ENCODE data around the gene CD84.
"Not testable (repeated sequence)": the region's sequence is repeated elsewhere in the genome, so short reads cannot be mapped to it uniquely, and the experiment has no call there.

CD84 gene

DNA sequence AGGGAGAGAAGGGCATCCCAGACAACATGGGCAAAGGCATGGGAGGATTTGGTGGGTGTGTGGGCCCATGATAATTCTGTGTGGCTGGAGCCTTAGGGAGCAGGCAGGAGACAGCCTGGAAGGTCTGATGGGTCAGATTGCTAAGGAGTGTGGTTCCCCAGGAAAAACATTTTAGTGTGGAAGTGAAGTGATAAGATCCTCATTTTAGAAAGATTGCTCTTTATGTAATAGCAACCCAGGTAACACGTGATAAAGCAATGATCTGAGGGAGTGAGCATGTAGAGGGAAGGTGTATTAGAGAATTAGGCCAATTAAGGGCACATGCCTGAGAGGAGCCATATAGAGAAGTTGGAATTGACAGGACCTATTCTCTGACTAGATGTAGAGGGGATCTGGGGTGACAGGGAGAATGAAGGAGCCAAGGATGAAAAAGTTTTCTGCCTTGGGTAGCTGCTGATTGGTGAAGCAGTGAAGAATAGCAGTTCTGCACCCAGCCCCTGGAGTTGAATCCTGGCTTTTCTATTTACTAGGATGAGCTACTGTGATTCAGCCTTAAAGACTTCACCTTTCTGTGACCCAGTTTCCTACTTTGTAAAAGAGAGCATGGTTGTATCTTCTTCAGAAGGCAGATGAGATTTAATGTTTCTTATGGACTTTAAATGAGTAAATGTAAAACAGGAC, 37.5 kb downstream of the CD84 start:
- DNase-seq (ENCODE audit: low read depth) = no peak

DNA sequence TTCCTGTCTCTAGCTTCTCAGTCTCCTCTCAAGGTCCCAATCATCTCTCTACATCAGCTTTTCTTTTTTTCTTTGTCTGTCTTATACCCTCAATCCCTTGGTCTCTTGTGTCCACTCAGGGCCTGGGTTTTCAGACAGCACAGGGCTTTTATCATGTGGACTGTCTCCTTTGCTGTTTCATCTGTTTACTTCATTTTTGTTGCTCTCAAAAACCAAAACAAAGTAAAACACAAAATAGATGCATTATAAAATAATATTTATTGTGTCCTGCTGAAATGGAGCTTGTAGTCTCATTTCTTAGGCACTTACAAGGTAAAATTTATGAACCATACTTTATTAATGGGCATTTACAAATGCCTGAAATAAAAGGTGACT, 38.5 kb downstream of the CD84 start:
- DNase-seq (ENCODE audit: low read depth) = no peak

DNA sequence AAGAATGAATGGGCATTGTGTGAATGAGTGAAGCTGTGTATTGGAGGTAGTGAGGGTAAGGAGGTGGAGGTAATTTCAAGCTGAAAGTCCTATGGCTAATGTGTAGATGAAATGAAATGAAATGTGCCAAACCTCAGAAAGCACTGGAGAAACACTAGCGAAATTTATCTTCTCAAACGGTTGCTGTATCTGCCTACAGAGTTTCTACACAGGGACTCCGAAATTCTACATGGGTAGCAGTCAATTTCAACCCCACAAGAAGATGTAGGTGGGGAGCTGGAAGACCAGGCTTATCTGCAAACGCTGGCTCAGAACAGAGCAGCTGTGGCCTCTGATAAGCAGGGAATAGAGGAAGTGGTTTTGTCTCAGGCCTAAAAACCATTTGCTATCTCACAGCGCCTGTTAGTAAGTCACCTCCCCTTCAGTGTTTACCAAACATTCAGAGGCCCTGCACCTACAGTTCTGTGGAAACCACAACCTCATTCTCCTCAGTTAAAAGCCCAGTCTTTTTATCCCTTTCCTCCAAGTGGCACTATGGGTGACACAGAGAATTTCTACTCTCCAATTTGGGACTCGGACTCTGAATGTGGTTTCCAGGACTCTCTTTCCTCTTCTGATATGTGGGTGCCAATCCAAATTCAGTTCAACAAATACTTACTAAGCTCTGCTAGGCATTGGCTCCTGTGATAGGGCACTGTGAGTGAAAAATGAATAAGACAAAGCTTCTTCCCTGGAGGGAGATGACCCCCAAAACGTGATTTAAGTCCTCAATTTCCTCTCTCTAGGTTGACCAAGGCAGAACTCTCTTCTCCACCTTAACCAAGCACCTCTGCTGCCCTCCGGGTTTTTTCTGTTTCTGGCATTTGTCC, 39.1 kb downstream of the CD84 start:
- DNase-seq (ENCODE audit: low read depth) = peak; percentile 44

DNA sequence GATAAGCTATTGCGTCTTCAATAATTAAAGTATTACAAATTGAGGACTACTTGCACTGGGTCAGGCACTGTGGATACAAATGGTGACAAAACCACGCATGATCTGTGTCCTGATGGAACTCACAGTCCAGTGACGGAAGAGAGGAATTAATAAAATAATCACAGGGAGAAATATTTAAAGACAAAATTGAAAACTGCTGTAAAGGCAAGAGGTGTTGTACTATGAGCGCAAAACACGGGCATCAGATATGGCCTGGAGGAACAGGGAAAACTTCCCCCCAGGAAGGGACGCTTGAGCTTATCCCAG, 39.7 kb downstream of the CD84 start:
- DNase-seq (ENCODE audit: low read depth) = no peak

DNA sequence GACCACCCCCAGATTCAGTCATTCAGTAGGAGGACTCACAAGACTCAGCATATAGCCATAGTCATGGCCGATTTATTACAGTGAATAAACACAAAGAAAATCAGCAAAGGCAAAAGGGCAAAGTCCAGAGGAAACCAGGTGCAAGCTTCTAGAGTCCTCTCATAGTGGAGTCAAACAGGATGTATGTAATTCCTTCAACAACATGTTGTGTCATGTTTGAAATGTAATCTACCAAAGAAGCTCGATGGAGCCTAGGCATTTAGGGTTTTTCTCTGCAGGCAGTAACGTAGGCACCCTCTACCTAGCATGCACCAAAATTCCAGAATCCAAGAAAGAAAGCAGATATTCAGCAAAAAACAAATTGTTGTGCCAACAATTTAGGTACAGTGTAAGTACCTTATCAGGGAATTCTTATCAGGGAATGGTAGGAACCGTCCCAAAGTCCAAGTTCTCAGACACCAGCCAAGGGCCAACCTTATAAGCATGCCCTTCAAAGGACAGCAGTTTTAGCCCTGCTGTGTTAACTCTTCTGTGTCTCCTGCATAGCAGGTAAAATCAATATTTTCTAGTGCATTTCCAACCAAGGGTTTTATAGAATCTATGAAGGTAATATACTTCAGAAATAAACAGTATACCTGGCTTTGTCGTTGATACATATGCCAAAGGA, 40.2 kb downstream of the CD84 start:
- no peak for DNase-seq (ENCODE audit: low read depth)

DNA sequence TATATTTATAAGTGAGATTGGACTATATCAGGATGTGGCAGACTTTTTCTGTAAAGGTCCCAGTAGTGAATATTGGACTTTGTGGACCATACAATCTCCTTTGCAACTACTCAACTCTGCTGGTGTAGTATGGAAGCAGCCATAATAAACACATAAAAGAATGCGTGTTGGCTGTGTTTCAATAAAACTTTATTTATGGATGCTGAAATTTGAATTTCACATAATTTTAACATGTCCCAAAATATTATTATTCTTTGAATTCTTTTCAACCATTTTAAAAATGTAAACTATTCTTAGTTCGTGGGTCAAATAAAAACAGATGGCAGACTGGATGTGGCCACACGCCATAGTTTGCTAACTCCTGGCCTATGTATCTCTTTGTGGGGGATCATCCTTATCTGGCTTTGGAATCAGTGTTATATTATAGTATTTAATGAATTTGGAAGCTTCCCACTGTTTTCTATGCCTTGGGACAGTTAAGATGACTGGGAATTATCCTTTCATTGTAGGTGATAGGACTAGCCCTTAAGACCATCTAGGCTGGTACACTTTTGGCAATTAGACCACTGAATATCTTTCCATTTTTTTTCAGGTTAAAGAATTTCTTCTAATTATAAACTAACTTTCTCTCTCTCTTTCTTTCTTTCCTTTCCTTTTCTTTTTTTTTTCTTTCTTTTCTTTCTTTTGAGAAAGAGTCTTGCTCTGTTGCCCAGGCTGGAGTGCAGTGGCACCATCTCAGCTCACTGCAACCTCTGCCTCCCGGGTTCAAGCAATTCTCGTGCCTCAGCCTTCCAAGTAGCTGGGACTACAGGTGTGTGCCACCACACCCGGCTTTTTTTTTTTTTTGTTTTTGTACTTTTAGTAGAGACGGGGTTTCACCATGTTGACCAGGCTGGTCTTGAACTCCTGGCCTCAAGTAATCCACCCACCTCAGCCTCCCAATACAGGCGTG, 41.3 kb downstream of the CD84 start:
- no peak for DNase-seq (ENCODE audit: low read depth)

DNA sequence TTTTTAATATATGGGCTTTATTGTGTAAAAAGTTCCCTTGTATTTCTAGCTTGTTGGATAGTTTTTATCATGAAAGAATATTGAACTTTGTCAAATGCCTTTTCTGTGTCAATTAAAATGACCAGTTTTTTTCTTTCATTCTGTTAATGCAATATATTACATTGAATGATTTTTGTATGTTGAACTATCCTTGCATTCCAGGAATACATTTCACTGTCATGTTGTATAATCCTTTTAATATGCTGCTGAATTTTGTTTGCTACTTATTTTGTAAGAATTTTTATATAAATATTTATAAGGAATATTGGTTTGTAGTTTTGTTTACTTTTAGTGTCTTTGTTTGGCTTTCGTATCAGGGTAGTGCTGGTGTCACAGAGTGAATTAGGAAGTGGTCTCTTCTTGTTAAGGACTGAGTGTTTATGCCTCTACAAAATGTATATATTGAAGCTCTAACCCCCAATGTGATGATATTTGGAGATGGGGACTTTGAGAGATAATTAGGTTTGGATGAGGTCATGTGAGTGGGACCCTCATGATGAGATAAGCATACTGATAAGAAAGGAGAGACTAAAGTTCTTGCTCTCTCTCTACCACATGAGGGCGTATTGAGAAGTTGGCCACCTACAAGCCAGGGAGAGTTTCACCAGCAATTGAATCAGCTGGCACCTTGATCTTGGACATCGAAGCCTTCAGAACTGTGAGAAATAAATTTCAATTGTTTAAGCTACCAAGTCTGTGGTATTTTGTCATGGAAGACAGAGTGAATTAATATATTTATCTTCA, 44.3 kb downstream of the CD84 start:
- DNase-seq (ENCODE audit: low read depth) = no peak

DNA sequence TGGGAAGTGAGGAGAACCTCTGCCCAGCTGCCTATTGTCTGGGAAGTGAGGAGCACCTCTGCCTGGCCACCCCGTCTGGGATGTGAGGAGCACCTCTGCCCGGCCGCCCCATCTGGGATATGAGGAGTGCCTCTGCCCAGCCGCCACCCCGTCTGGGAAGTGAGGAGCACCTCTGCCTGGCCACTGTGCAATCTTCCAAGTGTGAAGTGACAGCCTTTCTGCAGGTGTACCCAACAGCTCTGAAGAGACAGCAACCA, 46.8 kb downstream of the CD84 start:
- DNase-seq (ENCODE audit: low read depth) = not testable (repeated sequence)

DNA sequence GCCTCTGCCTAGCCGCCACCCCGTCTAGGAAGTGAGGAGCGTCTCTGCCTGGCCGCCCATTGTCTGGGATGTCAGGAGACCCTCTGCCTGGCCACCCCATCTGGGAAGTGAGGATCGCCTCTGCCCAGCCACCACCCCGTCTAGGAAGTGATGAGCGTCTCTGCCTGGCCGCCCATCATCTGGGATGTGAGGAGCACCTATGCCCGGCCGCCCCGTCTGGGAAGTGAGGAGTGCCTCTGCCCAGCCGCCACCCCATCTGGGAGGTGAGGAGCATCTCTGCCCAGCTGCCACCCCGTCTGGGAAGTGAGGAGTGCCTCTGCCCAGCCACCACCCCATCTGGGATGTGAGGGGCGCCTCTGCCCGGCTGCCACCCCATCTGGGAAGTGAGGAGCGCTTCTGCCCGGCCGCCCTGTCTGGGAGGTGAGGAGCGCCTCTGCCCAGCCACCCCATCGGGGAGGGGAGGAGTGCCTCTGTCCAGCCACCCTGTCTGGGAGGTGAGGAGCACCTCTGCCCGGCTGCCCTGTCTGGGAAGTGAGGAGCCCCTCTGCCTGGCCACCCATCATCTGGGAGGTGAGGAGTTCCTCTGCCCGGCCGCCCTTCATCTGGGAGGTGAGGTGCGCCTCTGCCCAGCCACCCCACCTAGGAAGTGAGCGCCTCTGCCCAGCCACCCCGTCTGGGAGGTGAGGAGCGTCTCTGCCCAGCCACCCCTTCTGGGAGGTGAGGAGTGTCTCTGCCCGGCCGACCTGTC, 47.3 kb downstream of the CD84 start:
- DNase-seq (ENCODE audit: low read depth) = not testable (repeated sequence)

DNA sequence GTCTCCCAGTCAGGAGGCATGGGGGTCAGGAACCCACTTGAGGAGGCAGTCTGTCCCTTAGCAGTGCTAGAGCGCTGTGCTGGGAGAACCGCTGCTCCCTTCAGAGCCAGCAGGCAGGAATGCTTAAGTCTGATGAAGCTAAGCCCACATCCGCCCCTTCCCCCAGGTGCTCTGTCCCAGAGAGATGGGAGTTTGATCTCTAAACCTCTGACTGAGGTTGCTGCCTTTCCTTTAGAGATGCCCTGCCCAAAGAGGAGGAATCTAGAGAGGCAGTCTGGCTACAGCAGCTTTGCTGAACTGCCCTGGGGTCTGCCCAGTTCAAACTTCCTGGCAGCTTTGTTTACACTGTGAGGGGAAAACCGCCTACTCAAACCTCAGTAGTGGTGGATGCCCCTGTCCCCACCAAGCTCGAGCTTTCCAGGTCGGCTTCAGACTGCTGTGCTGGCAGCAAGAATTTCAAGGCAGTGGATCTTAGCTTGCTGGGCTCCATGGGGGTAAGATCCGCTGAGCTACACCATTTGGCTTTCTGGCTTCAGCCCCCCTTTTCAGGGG, 49.8 kb downstream of the CD84 start:
- not testable (repeated sequence) for DNase-seq (ENCODE audit: low read depth)

DNA sequence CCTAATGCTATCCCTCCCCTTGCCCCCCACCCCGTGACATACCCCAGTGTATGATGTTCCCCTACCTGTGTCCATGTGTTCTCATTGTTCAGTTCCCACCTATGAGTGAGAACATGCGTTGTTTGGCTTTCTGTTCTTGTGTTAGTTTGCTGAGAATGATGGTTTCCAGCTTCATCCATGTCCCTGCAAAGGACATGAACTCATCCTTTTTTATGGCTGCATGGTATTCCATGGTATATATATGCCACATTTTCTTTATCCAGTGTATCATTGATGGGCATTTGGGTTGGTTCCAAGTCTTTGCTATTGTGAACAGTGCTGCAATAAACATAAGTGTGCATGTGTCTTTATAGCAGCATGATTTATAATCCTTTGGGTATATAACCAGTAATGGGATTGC, 55.5 kb downstream of the CD84 start:
- not testable (repeated sequence) for DNase-seq (ENCODE audit: low read depth)

DNA sequence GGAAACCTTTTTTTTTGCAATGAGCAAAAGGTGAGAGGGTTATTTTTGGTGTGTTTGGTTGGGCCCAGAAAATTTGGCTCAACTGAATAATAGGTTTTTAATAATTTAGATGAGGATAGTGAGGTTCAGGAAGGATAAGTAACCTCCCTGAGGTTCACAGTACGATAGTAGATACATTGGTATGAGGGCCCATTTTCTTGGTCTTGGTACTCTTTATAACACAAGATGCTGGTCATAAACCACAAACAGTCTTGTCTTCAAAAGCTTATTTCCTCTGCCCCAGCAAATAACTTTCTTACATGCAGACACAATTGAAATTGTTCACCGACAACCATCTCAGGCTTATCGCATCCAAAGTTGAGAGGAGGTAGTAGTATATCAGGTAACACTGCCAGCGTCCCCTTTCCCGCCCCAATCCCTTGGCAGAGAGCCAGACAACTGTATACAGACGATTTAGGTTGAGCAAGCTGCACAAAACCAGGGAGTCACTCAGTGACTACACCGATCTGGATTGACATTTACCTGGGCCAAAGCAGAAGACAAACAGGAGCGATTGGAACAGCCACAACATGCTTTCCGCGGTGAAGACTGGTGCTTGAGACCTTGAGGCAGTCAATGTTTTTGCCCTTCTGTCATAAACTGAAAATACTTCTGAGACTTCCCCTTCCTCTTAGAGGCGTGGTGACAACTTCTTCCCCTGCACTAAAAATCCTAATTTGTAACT, 56.5 kb downstream of the CD84 start, which contains the start of gene SLAMF6:
TSS of gene SLAMF6 (minus strand) at position 634 of the 724 bp plus-strand sequence. CDS start at position 571, 63 bp downstream.
- no peak for DNase-seq (ENCODE audit: low read depth)

DNA sequence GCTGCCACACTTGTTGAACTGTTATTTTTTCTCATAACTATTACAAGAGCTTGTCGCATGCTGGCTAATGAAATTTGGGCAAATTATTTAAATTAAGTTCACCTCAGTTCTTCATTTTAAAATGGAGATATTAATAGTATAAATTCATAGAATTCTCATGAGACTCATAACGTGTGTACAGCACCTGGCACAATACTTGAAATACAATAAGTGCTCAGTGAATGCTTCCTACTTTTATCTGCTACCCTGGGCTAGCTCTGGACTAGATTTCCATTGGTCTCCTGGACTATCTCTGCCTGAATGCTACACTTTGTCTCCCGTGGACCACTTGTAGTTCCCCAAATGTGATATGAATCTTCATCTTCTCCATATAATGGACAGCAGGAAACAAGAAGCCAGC, 57.2 kb downstream of the CD84 start:
- DNase-seq (ENCODE audit: low read depth) = no peak

DNA sequence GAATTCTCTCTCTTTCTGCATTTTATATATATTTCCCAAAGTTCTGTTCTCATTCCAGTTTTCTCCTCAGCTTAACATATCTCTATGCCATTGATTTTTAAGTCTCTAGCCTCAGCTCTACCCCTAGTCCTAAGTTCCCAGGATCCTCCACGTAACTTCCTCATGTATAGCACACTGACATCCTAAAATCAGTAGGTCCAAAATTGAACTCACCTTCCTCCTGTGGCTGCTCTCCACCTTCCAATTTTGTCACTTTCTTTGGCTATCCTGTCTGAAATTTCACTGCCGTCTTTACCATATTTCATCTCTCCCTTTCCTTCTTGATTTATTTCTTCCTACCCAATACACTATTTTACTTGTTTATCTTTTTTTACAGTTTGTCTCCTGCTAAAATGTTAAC, 57.7 kb downstream of the CD84 start:
- DNase-seq (ENCODE audit: low read depth) = no peak

DNA sequence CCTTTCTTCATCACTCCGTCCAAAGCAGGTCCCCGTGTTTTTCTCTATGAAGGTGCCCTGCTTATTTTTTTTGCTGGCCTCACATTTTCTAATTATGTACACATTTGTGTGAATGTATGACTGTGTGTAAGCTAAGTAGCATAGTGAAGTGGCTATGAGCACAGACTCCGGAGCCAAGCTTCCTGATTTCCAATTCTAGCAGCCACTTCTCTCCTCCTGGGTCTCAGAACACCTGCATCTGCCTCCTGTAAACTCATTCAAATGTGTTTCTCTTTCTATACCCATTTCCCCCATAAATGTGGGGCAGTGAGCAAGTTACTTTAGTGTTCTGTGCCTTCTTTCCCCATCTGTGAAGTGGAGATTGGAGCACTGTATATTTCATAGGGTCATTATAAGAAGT, 58.3 kb downstream of the CD84 start:
- no peak for DNase-seq (ENCODE audit: low read depth)

DNA sequence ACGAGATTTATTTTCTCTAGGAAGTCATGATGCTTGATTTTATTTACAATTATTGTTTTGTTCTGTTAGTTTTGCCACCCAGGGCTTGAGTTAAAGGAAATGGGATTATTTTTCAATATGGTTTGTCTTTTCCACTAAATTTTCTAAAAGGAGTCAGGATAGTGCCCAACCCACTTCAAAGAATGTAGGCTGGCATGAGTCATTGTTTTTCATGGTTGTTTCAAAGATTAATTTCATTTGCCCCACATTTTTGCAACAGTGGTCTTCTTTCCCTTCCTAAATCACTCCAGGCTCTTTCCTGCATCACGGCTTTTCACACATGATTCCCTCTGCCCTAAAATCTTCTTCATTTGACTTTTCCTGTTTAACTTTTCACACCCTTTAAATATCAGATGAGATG, 58.7 kb downstream of the CD84 start:
- no peak for DNase-seq (ENCODE audit: low read depth)

DNA sequence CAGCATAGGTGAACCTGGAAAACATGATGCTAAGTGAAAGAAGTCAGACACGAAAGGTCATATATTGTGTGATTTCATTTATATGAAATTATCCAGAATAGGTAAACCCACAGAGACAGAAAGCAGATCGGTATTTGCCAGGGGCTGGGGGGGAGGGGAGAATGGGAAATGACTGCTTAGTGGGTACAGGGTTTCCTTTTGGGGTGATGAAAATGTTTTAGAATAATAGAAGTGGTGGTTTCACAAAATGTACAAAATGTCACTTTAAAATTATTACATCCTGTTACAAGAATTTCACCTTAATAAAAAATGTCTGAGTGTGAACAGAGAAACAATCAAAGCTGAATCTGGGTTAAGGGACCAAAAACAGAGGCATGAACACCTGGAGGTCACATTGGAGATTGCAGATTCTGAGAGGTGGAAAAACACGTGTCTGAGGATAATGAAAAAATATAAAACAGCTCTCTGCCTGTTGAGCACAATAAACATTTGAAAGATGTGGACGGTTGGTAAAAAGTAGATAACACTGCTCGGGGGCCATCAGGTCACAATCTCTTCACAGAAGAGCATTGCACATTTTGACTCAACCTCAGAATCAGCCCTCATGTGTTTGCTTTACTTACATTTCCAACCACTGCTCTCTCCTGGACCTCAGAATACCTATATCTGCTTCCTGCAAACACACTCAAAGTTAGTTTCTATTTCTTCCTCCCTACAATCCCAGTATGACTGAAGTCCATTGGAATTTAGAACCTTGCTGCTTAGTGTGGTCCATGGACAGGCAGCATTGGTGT, 59.5 kb downstream of the CD84 start:
- DNase-seq (ENCODE audit: low read depth) = no peak

DNA sequence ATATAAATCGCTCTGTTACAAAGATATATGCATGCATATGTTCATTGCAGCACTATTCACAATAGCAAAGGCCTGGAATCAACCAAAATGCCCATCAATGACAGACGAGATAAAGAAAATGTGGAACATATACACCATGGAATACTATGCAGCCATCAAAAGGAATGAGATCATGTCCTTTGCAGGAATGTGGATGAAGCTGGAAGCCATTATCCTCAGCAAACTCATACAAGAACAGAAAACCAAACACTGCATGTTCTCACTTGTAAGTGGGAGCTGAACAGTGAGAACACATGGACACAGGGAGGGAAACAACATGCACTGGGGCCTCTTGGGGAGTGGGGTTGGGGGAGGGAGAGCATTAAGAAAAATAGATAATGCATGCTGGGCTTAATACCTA, 61.8 kb downstream of the CD84 start:
- DNase-seq (ENCODE audit: low read depth) = not testable (repeated sequence)

DNA sequence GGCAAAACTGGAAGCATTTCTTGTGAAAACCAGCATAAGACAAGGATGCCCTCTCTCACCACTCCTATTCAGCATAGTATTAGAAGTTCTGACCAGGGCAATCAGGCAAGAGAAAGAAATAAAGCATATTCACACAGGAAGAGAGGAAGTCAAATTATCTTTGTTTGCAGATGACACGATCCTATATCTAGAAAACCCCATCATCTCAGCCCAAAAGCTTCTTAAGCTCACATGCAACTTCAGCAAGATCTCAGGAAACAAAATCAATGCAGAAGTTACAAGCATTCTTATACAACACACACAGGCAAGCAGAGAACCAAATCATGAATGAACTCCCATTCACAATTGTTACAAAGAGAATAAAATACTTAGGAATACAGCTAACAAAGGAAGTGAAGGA, 63.4 kb downstream of the CD84 start:
- DNase-seq (ENCODE audit: low read depth) = not testable (repeated sequence)
